ENCODE data around the gene PNN.
"Not testable (repeated sequence)": the region's sequence is repeated elsewhere in the genome, so short reads cannot be mapped to it uniquely, and the experiment has no call there.

PNN gene

GRCh38 chr14:39181026-39181692 lies 6.1 kb downstream of the PNN start:
- no peak for DNase-seq (ENCODE audit: low read depth)

- no peak for DNase-seq (ENCODE audit: low read depth)
Observed at GRCh38 chr14:39181693-39182047, 6.6 kb downstream of the PNN start.

DNA sequence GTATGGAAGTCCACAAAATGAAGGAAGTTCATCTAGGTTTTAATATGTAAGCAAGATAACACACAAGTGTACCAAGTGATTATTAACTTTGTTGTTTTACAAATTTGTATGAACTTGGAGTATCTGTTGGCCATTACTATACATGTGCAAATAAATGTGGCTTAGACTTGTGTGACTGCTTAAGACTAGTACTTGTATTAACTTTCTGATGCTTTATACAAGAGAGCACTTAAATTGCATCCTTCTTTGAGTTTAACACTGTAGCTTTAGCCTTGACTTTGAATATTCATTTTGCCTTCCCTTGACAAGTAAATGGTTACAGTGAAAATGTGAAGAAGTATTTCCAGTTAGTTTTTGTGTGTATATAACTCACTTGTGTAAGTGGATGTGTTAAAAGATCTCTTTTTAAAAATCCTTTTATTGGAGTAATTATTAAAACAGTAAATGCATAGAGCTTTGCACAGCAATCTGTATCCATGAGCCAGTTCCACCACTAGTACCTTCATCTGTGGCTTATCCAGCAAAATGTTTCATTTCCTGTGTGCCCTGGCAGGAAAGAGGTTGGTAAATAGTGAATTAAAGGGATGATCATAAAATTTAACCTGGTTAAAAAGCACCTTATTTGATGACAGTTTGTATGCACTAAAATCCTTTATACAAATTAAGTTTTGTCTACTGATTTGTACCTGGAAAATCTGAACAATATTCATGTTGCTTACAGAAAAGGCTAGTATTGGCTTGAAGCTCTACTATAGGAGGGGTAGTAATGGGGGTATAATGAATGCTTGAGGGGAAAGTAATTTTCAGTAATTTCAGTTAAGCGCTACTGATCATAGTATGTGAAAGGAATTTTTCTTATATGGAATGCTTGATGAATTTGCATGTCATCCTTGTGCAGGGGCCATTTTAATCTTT lies 8.0 kb downstream of the PNN start:
- no peak for DNase-seq (ENCODE audit: low read depth)

- DNase-seq (ENCODE audit: low read depth) = not testable (repeated sequence)
Observed at GRCh38 chr14:39183685-39184003, 8.6 kb downstream of the PNN start.

DNA sequence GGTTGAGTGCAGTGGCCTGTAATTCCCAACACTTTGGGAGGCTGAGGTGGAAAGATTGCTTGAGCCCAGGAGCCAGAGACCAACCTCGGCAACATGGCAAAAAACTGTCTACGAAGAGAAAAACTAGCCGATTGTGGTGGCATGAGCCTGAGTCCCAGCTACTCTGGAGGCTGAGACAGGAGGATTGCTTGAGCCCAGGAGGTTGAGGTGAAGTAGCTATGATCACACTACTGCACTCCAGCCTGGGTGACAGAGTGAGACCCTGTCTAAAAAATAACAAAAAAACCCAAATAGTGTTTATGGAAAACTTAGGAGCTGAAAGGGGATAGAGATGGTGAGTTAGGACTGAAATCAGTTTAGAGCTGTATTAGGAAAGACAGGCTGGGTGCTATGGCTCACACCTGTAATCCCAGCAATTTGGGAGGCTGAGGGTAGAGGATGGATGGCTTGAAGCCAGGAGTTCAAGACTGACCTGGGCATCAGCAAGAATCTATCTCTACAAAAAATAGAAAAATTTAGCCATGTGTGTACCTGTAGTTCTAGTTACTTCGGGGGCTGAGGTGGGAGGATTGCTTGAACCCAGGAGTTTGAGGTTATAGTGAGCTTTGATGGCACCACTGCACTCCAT lies 9.7 kb downstream of the PNN start:
- DNase-seq (ENCODE audit: low read depth) = no peak

DNA sequence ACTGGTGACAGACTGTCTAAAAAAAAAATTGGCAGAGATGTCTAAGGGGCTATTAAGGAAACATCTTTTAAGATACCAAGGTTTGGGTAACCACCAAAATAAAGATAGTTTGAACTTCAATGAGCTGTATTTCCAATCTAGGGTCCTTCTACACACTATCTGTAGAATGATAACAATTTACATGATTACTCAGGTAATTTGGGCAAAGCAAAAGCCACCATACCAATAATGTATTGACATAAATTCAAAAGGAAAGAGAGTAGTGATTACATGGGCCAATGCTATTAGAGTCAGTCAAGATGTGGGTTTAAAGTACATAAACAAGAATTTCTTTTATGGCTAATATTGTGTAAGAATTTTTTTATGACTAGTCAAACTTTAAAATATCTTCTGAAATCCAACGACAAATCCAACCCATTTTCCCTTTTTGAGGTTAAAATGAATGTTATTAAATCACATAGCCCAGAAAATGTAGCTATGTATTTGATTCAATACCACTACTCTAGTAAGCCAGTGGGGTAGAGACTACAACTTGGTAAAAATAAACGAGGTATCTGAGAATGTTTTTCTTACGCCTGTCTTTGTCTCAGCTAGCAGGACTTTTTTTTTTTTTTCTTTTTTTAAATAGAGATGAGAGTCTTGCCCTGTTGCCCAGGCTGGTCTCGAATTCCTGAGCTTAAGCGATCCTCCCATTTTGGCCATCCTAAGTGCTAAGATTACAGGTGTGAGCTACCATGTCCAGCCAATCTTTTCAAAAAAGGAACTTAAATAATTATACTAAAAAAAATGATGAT lies 10.4 kb downstream of the PNN start:
- DNase-seq (ENCODE audit: low read depth) = no peak

- DNase-seq (ENCODE audit: low read depth) = no peak
Observed at GRCh38 chr14:39186941-39187525, 12.0 kb downstream of the PNN start.

- DNase-seq (ENCODE audit: low read depth) = no peak
Observed at GRCh38 chr14:39203659-39204606, 28.9 kb downstream of the PNN start.

- DNase-seq (ENCODE audit: low read depth) = not testable (repeated sequence)
Observed at GRCh38 chr14:39207430-39207829, 32.4 kb downstream of the PNN start.

GRCh38 chr14:39211109-39211741 lies 36.2 kb downstream of the PNN start:
- no peak for DNase-seq (ENCODE audit: low read depth)

DNA sequence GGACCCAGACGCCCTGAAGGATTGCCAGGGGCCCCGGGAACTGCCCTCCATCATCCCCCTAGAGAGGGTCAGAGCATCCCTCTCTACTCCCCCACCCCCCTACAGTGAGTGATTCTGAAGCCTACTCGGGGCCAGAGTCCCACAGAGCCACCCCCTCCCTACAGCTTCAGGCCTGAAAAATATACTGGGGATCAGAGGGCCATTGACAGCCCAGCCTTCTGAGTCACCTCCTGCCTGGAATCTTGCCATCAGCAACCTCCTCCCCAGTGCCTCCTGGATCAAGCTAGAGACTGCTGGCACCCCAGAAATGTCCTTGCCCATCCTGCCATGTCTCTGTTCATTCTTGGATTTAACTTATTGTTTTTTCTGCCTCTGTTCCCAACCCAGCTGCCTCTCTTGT lies 37.0 kb downstream of the PNN start:
- no peak for DNase-seq (ENCODE audit: low read depth)

DNA sequence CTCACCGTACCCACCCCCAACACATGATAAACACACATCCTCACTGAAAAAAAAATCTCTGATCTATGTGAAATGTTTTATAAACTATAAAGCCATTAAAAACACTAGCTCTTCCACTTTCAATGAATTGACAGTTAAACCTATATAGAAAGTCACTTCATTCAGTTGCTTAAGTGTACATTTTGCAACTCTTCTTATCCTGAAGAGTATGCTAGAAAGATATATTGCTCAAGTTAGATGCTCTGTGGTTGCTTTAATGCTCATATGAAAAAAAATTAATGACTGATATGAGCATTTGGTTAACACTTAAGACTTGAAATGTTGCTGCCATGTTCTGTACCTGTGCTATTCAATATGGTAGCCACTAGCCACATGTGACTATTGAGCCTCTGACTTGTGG lies 37.6 kb downstream of the PNN start:
- no peak for DNase-seq (ENCODE audit: low read depth)

GRCh38 chr14:39217214-39217879 lies 42.3 kb downstream of the PNN start:
- DNase-seq (ENCODE audit: low read depth) = no peak

- no peak for DNase-seq (ENCODE audit: low read depth)
Observed at GRCh38 chr14:39218171-39218769, 43.2 kb downstream of the PNN start.

DNA sequence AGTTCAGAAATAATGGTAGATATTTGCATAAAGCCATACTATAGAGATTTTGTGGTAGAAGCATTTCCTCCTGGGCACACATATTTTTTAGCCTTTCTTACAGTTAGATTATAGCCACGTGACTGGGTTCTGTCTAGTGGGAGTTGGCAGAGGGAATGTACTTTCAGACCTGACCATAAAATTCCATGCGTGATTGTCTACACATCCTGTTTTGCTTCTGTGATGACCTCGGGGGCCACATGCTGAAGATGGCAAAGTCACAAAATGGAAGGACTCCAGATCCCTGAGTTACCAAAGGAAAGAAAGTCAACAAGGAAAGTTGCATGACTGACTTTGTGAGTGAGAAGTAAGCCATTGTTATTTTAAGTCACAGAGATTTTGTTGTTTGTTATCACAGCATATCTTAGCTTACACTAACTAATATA lies 44.0 kb downstream of the PNN start:
- peak; percentile 71 for DNase-seq (ENCODE audit: low read depth)

- not testable (repeated sequence) for DNase-seq (ENCODE audit: low read depth)
Observed at GRCh38 chr14:39220473-39220872, 45.4 kb downstream of the PNN start.

GRCh38 chr14:39228044-39228443 lies 53.0 kb downstream of the PNN start:
- no peak for DNase-seq (ENCODE audit: low read depth)

- DNase-seq (ENCODE audit: low read depth) = no peak
Observed at GRCh38 chr14:39228509-39229221, 53.6 kb downstream of the PNN start.

DNA sequence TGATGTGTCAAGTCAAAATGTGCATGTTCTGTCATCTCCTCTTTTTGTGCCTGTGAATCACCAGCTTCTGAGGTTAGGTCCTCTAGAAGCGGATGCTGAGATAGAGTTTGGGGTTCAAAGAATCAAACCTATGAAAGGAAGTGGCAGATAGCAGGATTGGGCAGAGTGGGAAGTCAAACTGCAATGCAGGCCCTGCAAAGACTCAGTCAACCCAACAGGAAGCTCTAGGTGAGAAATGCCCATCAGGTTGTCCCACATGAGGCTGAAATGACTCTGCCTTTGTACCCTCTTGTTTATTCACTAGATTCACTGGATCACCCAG lies 54.1 kb downstream of the PNN start:
- DNase-seq (ENCODE audit: low read depth) = peak; percentile 37
